Measurements from ENCODE around the gene ITGAE.

ITGAE gene

GRCh38 chr17:3667366-3668278 is 133.4 kb downstream of the ITGAE start:
- DNase-seq (ENCODE audit: low spot score), result no peak

GRCh38 chr17:3666516-3666915 is 134.5 kb downstream of the ITGAE start:
- DNase-seq (ENCODE audit: low spot score), result no peak

GRCh38 chr17:3665834-3666233 is 135.2 kb downstream of the ITGAE start:
- DNase-seq (ENCODE audit: low spot score), result no peak
